ENCODE data around the gene CYBC1. TPM values are rescaled to one million over a fixed set of nuclear protein-coding genes. Genes with fewer than 3 reads are reported as not detected.
A peak's percentile ranks its signal among the peaks of the same experiment; 100 is the strongest.

Gene CYBC1
- total and polyA plus RNA-seq, 2 experiments from 2014 or later = 61.9 to 76.6 TPM

GRCh38 chr17:82495844-82496528 lies 45.4 kb upstream of the CYBC1 start:
- TF ChIP-seq EZH2 (IDR thresholded peaks at IDR 0.05; ENCODE audit: borderline replicate concordance) = no peak
- TF ChIP-seq EZH2phosphoT487 (IDR thresholded peaks at IDR 0.05; ENCODE audit: low read depth, severe bottlenecking, unreplicated experiment) = no peak
- no peak for TF ChIP-seq CTCF (IDR thresholded peaks at IDR 0.05; ENCODE audit: poor library complexity)
- H3K27ac ChIP-seq = no peak overlapping the region
- H2AFZ ChIP-seq = no peak overlapping the region
- H3K4me2 ChIP-seq = peak overlapping the region; percentile 98
- no peaks in the 10 kb centered on the region for H3K36me3 ChIP-seq (replicated peaks; ENCODE audit: insufficient read depth, low read depth)
- no peaks in the 10 kb centered on the region for H3K27me3 ChIP-seq
- no peak for DNase-seq (ENCODE audit: low spot score)
- H3K4me3 ChIP-seq = no peak overlapping the region
- no peaks in the 10 kb centered on the region for H3K9me2 ChIP-seq (replicated peaks; ENCODE audit: insufficient read depth)
- peaks cover 3% of the 10 kb centered on the region for H3K4me1 ChIP-seq (ENCODE audit: insufficient read depth)
- no peaks in the 10 kb centered on the region for H4K20me1 ChIP-seq (ENCODE audit: insufficient read depth, poor library complexity, severe bottlenecking)
- 86% methylated on average over 12 of the region's 12 CpGs for WGBS (ENCODE audit: low lambda C conversion rate, missing lambda C conversion rate)
- no peaks in the 10 kb centered on the region for H3K9me3 ChIP-seq (ENCODE audit: low read depth)
- H3K79me2 ChIP-seq = no peaks in the 10 kb centered on the region

GRCh38 chr17:82494236-82495055 lies 43.9 kb upstream of the CYBC1 start:
- Histone ChIP-seq H3K27me3 (no peaks in the 10 kb centered on the region), H3K27ac (peak overlapping the region; percentile 7), H3K36me3 (replicated peaks; ENCODE audit: insufficient read depth, low read depth) (no peaks in the 10 kb centered on the region), H3K79me2 (no peaks in the 10 kb centered on the region), H3K4me3 (no peak overlapping the region), H3K9me3 (ENCODE audit: low read depth) (no peaks in the 10 kb centered on the region), H3K4me2 (peak overlapping the region; percentile 36), H3K4me1 (ENCODE audit: insufficient read depth) (peaks cover 3% of the 10 kb centered on the region), H2AFZ (no peak overlapping the region), H4K20me1 (ENCODE audit: insufficient read depth, poor library complexity, severe bottlenecking) (no peaks in the 10 kb centered on the region), H3K9me2 (replicated peaks; ENCODE audit: insufficient read depth) (no peaks in the 10 kb centered on the region)
- 8% methylated on average over 17 of the region's 17 CpGs for WGBS (ENCODE audit: low lambda C conversion rate, missing lambda C conversion rate)
- peak; percentile 89 for TF ChIP-seq CTCF (IDR thresholded peaks at IDR 0.05; ENCODE audit: poor library complexity)
- TF ChIP-seq EZH2 (IDR thresholded peaks at IDR 0.05; ENCODE audit: borderline replicate concordance) = no peak
- DNase-seq (ENCODE audit: low spot score) = peak; percentile 90

GRCh38 chr17:82493226-82493781 lies 42.8 kb upstream of the CYBC1 start:
- H2AFZ ChIP-seq = no peak overlapping the region
- 95% methylated on average over 12 of the region's 12 CpGs for WGBS (ENCODE audit: low lambda C conversion rate, missing lambda C conversion rate)
- H3K36me3 ChIP-seq (replicated peaks; ENCODE audit: insufficient read depth, low read depth) = no peaks in the 10 kb centered on the region
- H3K27me3 ChIP-seq = no peaks in the 10 kb centered on the region
- H3K79me2 ChIP-seq = no peaks in the 10 kb centered on the region
- H3K27ac ChIP-seq = no peak overlapping the region
- H3K4me1 ChIP-seq (ENCODE audit: insufficient read depth) = peaks cover 3% of the 10 kb centered on the region
- H3K4me3 ChIP-seq = no peak overlapping the region
- H3K4me2 ChIP-seq = no peak overlapping the region
- no peak for TF ChIP-seq EZH2 (IDR thresholded peaks at IDR 0.05; ENCODE audit: borderline replicate concordance)
- TF ChIP-seq EZH2phosphoT487 (IDR thresholded peaks at IDR 0.05; ENCODE audit: low read depth, severe bottlenecking, unreplicated experiment) = no peak
- TF ChIP-seq CTCF (IDR thresholded peaks at IDR 0.05; ENCODE audit: poor library complexity) = no peak
- H3K9me3 ChIP-seq (ENCODE audit: low read depth) = no peaks in the 10 kb centered on the region
- no peaks in the 10 kb centered on the region for H3K9me2 ChIP-seq (replicated peaks; ENCODE audit: insufficient read depth)
- DNase-seq (ENCODE audit: low spot score) = no peak
- no peaks in the 10 kb centered on the region for H4K20me1 ChIP-seq (ENCODE audit: insufficient read depth, poor library complexity, severe bottlenecking)

Data from hepatocyte (in vitro differentiated cells).